ENCODE data around the gene RRP15. TPM values are rescaled to one million over a fixed set of nuclear protein-coding genes. Genes with fewer than 3 reads are reported as not detected.

Gene RRP15, protein sequence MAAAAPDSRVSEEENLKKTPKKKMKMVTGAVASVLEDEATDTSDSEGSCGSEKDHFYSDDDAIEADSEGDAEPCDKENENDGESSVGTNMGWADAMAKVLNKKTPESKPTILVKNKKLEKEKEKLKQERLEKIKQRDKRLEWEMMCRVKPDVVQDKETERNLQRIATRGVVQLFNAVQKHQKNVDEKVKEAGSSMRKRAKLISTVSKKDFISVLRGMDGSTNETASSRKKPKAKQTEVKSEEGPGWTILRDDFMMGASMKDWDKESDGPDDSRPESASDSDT
- 3.7 and 6.0 TPM in 2 replicates for total RNA-seq

DNA sequence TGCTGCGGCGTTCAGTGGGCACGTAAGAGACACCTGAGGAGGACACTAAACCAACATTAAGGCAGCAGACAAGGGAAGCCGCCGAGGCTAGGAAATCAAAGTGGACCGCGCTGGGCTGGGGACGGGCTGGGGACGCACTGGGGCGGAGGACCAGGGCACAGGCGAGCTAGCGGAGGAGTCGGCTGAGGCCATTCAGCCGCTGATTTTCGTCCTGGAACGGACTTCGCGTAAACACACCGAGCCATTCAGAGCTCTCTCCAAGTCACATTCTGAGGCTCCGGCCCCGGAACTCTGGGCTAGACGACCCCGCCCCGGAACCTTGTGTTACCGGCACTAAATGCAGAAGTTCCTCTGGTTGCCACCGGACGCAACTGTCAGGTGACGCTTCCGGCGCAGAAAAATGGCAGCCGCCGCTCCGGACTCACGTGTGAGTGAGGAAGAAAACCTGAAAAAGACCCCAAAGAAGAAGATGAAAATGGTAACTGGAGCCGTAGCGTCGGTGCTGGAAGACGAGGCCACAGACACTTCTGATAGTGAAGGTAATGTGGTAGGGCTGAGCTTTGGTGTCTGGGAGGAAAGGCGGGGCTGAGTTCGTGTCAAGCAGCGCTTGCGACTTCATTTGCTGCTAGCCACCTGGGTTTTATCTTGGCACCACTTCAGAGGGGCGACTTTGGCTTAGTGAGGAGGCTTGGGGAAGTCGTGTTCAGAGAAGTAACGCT is at the start of gene RRP15:
Gene RRP15 (plus strand): TSS at position 377 of the 719 bp plus-strand sequence. CDS start 24 bp downstream, at position 401.

DNA sequence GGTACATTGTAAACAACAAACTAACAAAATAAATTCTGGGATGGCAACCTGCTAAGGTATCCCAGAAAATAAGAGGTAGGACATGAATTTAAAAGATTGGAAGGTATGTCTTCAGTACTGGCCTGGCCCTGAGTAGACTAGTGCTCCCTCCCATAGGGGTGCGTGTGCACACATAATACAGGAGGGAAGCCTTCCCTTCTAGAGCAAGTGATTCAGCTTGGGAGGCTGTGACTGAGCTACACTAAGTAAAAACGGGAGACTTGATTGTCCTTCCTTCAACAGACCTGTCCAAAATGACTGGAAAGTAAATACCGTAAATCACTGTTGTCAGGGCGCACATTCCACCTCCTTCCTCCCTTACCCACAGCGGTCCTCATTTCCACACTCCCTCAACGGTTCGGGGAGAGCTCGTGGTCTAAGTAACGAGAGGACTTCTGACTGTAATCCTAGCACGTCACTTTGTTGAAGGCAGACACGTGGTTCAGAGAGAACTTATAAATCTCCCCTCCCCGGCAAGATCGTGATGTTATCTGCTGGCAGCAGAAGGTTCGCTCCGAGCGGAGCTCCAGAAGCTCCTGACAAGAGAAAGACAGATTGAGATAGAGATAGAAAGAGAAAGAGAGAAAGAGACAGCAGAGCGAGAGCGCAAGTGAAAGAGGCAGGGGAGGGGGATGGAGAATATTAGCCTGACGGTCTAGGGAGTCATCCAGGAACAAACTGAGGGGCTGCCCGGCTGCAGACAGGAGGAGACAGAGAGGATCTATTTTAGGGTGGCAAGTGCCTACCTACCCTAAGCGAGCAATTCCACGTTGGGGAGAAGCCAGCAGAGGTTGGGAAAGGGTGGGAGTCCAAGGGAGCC is 60.0 kb downstream of the RRP15 start, which contains the start of gene TGFB2:
Gene TGFB2 (plus strand): TSS at position 523 of the 859 bp plus-strand sequence. CDS start 1,366 bp downstream, outside the sequence.

Other genes with a start within 250 kb of the RRP15 start
- gene TGFB2, start 60.0 kb downstream of the RRP15 start, total RNA-seq, result 0.97 and 82.6 TPM in 2 replicates

Measured in bladder microvascular endothelial cell (primary cell).